ENCODE results near the gene XRCC3.

DNA sequence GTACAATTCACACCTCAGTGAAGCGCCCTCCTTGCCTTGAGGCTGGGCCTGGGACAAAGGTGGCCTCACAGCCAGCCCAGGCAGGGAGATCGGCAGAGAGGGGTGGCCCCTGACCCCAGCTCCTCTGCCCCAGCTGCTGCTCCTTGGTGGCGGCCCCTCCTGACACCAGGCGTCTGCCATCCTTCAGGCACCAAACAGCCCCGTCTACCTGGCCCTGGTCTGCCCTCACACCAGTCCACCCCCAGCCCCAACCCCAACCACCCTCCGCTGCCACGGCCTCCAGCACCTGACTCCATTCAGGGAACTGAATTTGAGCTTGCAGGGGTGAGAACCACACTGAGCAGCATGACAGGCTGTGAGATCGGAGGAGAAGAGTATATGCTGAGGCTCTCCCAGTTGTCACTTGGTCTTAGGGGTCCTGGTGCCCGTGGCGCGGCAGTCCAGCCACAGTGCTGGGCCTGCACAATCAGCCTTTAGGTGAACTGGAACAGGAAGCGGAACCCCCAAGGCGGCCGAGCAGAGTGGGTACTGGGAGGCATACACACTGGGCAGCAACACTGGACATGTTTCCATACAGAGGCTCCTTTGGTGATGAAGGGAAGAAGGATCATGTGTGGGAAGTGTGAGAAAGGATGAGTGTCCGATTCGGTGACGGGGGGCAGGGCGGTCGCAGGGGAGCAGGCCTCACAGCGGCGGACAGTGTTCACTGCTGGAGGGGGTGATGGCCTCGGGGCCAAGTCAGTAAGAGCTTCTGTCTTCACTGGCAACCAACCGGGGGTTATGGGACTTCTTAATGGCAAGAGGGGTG lies 19.0 kb upstream of the XRCC3 start:
- TF ChIP-seq GATA2 (IDR thresholded peaks at IDR 0.05; ENCODE audit: low read depth, low read length), result no peak
- TF ChIP-seq GATA3 (IDR thresholded peaks at IDR 0.05; ENCODE audit: low read depth, low read length), result no peak

All from SH-SY5Y (cell line).